Ovary (tissue), 9 donors: Measurements from ENCODE around the gene IWS1. TPM values are rescaled to one million over a fixed set of nuclear protein-coding genes. Genes with fewer than 3 reads are reported as not detected.

Source experiments
- DNase-seq, 5 donors: peaks; one replicate each; pipeline ENCODE4 v3.0.0-alpha.2; 2019 to 2020
- H3K27ac ChIP-seq, 2 donors: fragments of 200-600 bp; one replicate each; pipeline versions ENCODE4 v1.5.1 to v1.8.0; 2019 to 2022
- H3K27me3 ChIP-seq: fragments of 200-600 bp; one replicate; pipeline ENCODE4 v1.8.0; 2022
- H3K36me3 ChIP-seq: fragments of 200-600 bp; sonication (generic); one replicate; pipeline ENCODE4 v1.5.1; 2019
- H3K4me1 ChIP-seq: one replicate; pipeline ENCODE4 v1.8.1; 2013; ENCODE audit warnings: mild to moderate bottlenecking, moderate library complexity; ENCODE audit not compliant: insufficient read depth
- H3K4me3 ChIP-seq: fragments of 200-600 bp; sonication (generic); one replicate; pipeline ENCODE4 v1.5.1; 2017
- H3K9me3 ChIP-seq, 2 donors: fragments of 200-600 bp in 1 of 2; sonication (generic) in 1 of 2; one replicate each; pipeline versions ENCODE4 v1.5.1 to v1.8.1; 2013 to 2019; ENCODE audit warnings: mild to moderate bottlenecking in 1 of 2, moderate library complexity in 1 of 2
- CTCF ChIP-seq, 3 donors: fragments of 450-650 bp in 2 of 3; fragments of 200-600 bp in 1 of 3; IDR thresholded peaks; one replicate each; pipeline versions ENCODE4 v1.5.1 to v1.8.0; 2016 to 2022; ENCODE audit warnings: antibody characterized with exemption in 3 of 3, mild to moderate bottlenecking in 1 of 3
- EP300 ChIP-seq: sonication (generic); formaldehyde crosslinking; IDR thresholded peaks from one replicate; pipeline ENCODE4 v1.6.1; 2017; ENCODE audit warnings: antibody characterized with exemption
- POLR2A ChIP-seq: fragments of 450-650 bp; IDR thresholded peaks from one replicate; pipeline ENCODE4 v1.6.1; 2017; ENCODE audit warnings: antibody characterized with exemption, mild to moderate bottlenecking, moderate library complexity
- WGBS, 3 donors: extraction: QIAGEN DNeasy Blood & Tissue Kit in 1 of 3; methylation state at CpG; one replicate each; pipeline versions ENCODE4 v1.1.5 to v1.1.7; 2013 to 2017; 5-methylcytosine and 5-hydroxymethylcytosine counted together
- intact Hi-C, 4 donors: fragments of 100-400 bp; cut with DNase I; formaldehyde crosslinking; loops; one replicate each; pipeline versions ENCODE4 v1.11.0 to v1.15.1; 2022 to 2023
- polyA plus RNA-seq, 2 donors: library from polyadenylated mRNA; stranded (reverse); fragments of 200-250 nt in 1 of 2; fragments of 350-450 nt in 1 of 2; fragmentation: Illumina TruSeq in 1 of 2; extraction: RNeasy Lipid Tissue Mini Kit (QIAGEN cat#74804) in 1 of 2; gene quantifications; one replicate each; pipeline ENCODE4 v1.2.3, GENCODE V29; 2013 to 2014
- total RNA-seq, 7 donors: library from RNA; depleted of rRNA in 2 of 7; stranded (reverse); fragments of >200 nt in 2 of 7; fragmentation: NEBNext Ultra II Directional in 3 of 7; extraction: Animal tissue kit (Norgen Biotek cat#: 25700) in 3 of 7; gene quantifications; one replicate each; pipeline versions ENCODE4 v1.1.0 to v1.2.4, GENCODE V29; 2016 to 2023
- donor health status: DM: no; HTN: no; CAD: no; lungs with moderate emphysema.
- donor health status: DM: no; HTN: no; CAD: no.
- donor health status: Bipolar disorder and iron deficiency.
- donor health status: DM: yes; HTN: yes; CAD: no.
- donor health status: DM: no; HTN: no; CAD: no.
- donor health status: DM: yes; HTN: yes; CAD: no.

The IWS1 gene
- total and polyA plus RNA-seq, 9 donors: 13.9 to 29.0 (median 25.8) TPM

- no peak overlapping the region for H3K27ac ChIP-seq
- WGBS, 3 donors: 84 to 89% (median 88%) methylated on average over 8 of the region's 8 CpGs
- no peaks in the 10 kb centered on the region for H3K36me3 ChIP-seq
- no peak overlapping the region for H3K4me3 ChIP-seq
- H3K4me1 ChIP-seq: no peaks in the 10 kb centered on the region
- no peak for DNase-seq
- TF ChIP-seq CTCF (IDR thresholded peaks at IDR 0.05): no peak
- TF ChIP-seq EP300: no peak
- no peak for TF ChIP-seq POLR2A
- intact Hi-C loops: loop anchor here in 1 of 4 donors (10.0 kb wide), 1 partner anchor 124 kb away; no protein-coding TSS in a partner anchor
- H3K9me3 ChIP-seq: no peaks in the 10 kb centered on the region
- H3K27me3 ChIP-seq: no peaks in the 10 kb centered on the region
These were observed 57.2 kb downstream of the IWS1 start for GRCh38 chr2:127469051-127469450.

- H3K9me3 ChIP-seq: no peaks in the 10 kb centered on the region
- H3K4me1 ChIP-seq: no peaks in the 10 kb centered on the region
- DNase-seq: no peak
- no peak overlapping the region for H3K27ac ChIP-seq
- WGBS, 3 donors: 72 to 84% (median 81%) methylated on average over 4 of the region's 4 CpGs
- TF ChIP-seq CTCF (IDR thresholded peaks at IDR 0.05) (no peak), EP300 (no peak), POLR2A (no peak)
- intact Hi-C loops: loop anchor here in 1 of 4 donors (10.0 kb wide), 1 partner anchor 120 kb away; no protein-coding TSS in a partner anchor
- no peak overlapping the region for H3K4me3 ChIP-seq
- no peaks in the 10 kb centered on the region for H3K36me3 ChIP-seq
- H3K27me3 ChIP-seq: no peaks in the 10 kb centered on the region
These were observed 61.0 kb downstream of the IWS1 start for GRCh38 chr2:127465258-127465657.

GRCh38 chr2:127464470-127465257 is 61.6 kb downstream of the IWS1 start:
- intact Hi-C loops: loop anchor here in 1 of 4 donors (10.0 kb wide), 1 partner anchor 120 kb away; no protein-coding TSS in a partner anchor
- TF ChIP-seq EP300 (no peak), POLR2A (no peak), CTCF (IDR thresholded peaks at IDR 0.05) (no peak)
- no peak overlapping the region for H3K4me3 ChIP-seq
- 92 to 95% (median 93%) methylated on average over 7 of the region's 7 CpGs for WGBS, 3 donors
- no peak overlapping the region for H3K27ac ChIP-seq
- no peaks in the 10 kb centered on the region for H3K9me3 ChIP-seq
- H3K4me1 ChIP-seq: no peaks in the 10 kb centered on the region
- H3K27me3 ChIP-seq: no peaks in the 10 kb centered on the region
- H3K36me3 ChIP-seq: no peaks in the 10 kb centered on the region
- DNase-seq: no peak

- TF ChIP-seq CTCF (IDR thresholded peaks at IDR 0.05) (no peak), EP300 (no peak), POLR2A (no peak)
- no peak overlapping the region for H3K4me3 ChIP-seq
- intact Hi-C loops: loop anchor here in 1 of 4 donors (10.0 kb wide), 1 partner anchor 119 kb away; no protein-coding TSS in a partner anchor
- no peak overlapping the region for H3K27ac ChIP-seq
- H3K4me1 ChIP-seq: no peaks in the 10 kb centered on the region
- no peaks in the 10 kb centered on the region for H3K36me3 ChIP-seq
- no peaks in the 10 kb centered on the region for H3K27me3 ChIP-seq
- no peak for DNase-seq
- WGBS, 3 donors: 71 to 80% (median 74%) methylated on average over 19 of the region's 19 CpGs
- no peaks in the 10 kb centered on the region for H3K9me3 ChIP-seq
These were observed 62.9 kb downstream of the IWS1 start for GRCh38 chr2:127463155-127463991.
